ENCODE measurements around the gene BCL7C.

Gene BCL7C

GRCh38 chr16:30840611-30841010 lies 53.3 kb downstream of the BCL7C start:
- H3K27ac ChIP-seq = peak overlapping the region; percentile 77; the same call in 1 of the 2 replicates
- no peak for TF ChIP-seq ZFX (IDR thresholded peaks at IDR 0.05; ENCODE audit: borderline replicate concordance)
- no peak for TF ChIP-seq CTCF (IDR thresholded peaks at IDR 0.05)

GRCh38 chr16:30839523-30840227 lies 54.2 kb downstream of the BCL7C start:
- TF ChIP-seq ZFX (IDR thresholded peaks at IDR 0.05; ENCODE audit: borderline replicate concordance) = no peak
- no peak for TF ChIP-seq CTCF (IDR thresholded peaks at IDR 0.05)
- peak overlapping the region; percentile 77 for H3K27ac ChIP-seq

GRCh38 chr16:30838876-30839471 lies 54.9 kb downstream of the BCL7C start:
- H3K27ac ChIP-seq = peak overlapping the region; percentile 77
- TF ChIP-seq ZFX (IDR thresholded peaks at IDR 0.05; ENCODE audit: borderline replicate concordance) = no peak
- peak; percentile 20; the same call in 1 of the 2 replicates for TF ChIP-seq CTCF (IDR thresholded peaks at IDR 0.05)

GRCh38 chr16:30837904-30838303 lies 56.0 kb downstream of the BCL7C start:
- H3K27ac ChIP-seq = peak overlapping the region; percentile 77
- TF ChIP-seq CTCF (IDR thresholded peaks at IDR 0.05) (no peak), ZFX (IDR thresholded peaks at IDR 0.05; ENCODE audit: borderline replicate concordance) (no peak)

Measured in 22Rv1 (cell line).